ENCODE results near the gene SCRN2. TPM values are rescaled to one million over a fixed set of nuclear protein-coding genes. Genes with fewer than 3 reads are reported as not detected.

SCRN2 gene
- total RNA-seq, 1 experiment from 2014 or later, result 50.8 TPM

- TF ChIP-seq ZNF532 (CRISPR knock-in tag; IDR thresholded peaks at IDR 0.05; ENCODE audit: borderline replicate concordance) (no peak), ESRRA (CRISPR knock-in tag; IDR thresholded peaks at IDR 0.05; ENCODE audit: borderline replicate concordance) (no peak), NFATC4 (CRISPR knock-in tag; IDR thresholded peaks at IDR 0.05) (no peak), TCF7 (CRISPR knock-in tag; IDR thresholded peaks at IDR 0.05; ENCODE audit: low read depth) (no peak), ZNF219 (CRISPR knock-in tag; IDR thresholded peaks at IDR 0.05; ENCODE audit: borderline replicate concordance) (no peak), SMAD4 (CRISPR knock-in tag; IDR thresholded peaks at IDR 0.05) (no peak), PRDM15 (CRISPR knock-in tag; IDR thresholded peaks at IDR 0.05) (no peak), ATF2 (CRISPR knock-in tag; IDR thresholded peaks at IDR 0.05; ENCODE audit: borderline replicate concordance, low read depth) (no peak), MXD4 (CRISPR knock-in tag; IDR thresholded peaks at IDR 0.05; ENCODE audit: borderline replicate concordance) (no peak), GRHL2 (CRISPR knock-in tag; IDR thresholded peaks at IDR 0.05; ENCODE audit: insufficient replicate concordance, severe bottlenecking) (no peak)
These were observed 30.0 kb upstream of the SCRN2 start (continued) for GRCh38 chr17:47871048-47871447.

GRCh38 chr17:47870056-47870455 is 29.0 kb upstream of the SCRN2 start:
- H3K9me3 Mint-ChIP-seq, result no peaks in the 10 kb centered on the region
- no peaks in the 10 kb centered on the region for H3K36me3 Mint-ChIP-seq
- H3K4me1 Mint-ChIP-seq, result peaks cover 49% of the 10 kb centered on the region
- CTCF ChIA-PET, result interaction anchor here (1.1 to 8.7 kb wide), 7 partner anchors 14 to 148 kb away, joined by 3 to 94 read pairs (median 7); partner anchors contain the start of genes SCRN2 and SP6
- no peak overlapping the region for H3K4me3 Mint-ChIP-seq
- peaks cover 86% of the 10 kb centered on the region for H3K27me3 Mint-ChIP-seq (ENCODE audit: low read depth)
- POLR2A ChIA-PET, result interaction anchor here (0.5 kb wide), 1 partner anchor 21 kb away, joined by 6 read pairs; no protein-coding TSS in a partner anchor
- H3K27ac Mint-ChIP-seq, result no peak overlapping the region
- ATAC-seq (no peak), DNase-seq (ENCODE audit: low spot score) (no peak)
- no peak for TF ChIP-seq ARID4B (CRISPR knock-in tag; IDR thresholded peaks at IDR 0.05; ENCODE audit: borderline replicate concordance)
- no peak for TF ChIP-seq ZNF232 (CRISPR knock-in tag; IDR thresholded peaks at IDR 0.05)
- no peak for TF ChIP-seq CREM (CRISPR knock-in tag; IDR thresholded peaks at IDR 0.05)
- no peak for TF ChIP-seq ZNF138 (CRISPR knock-in tag; conservative IDR thresholded peaks at IDR 0.05)
- TF ChIP-seq ZMAT4 (CRISPR knock-in tag; IDR thresholded peaks at IDR 0.05), result no peak
- no peak for TF ChIP-seq ATF2 (CRISPR knock-in tag; IDR thresholded peaks at IDR 0.05; ENCODE audit: borderline replicate concordance, low read depth)
- TF ChIP-seq ZNF671 (CRISPR knock-in tag; IDR thresholded peaks at IDR 0.05), result no peak
- no peak for TF ChIP-seq SOX15 (CRISPR knock-in tag; IDR thresholded peaks at IDR 0.05)
- TF ChIP-seq SMAD3 (CRISPR knock-in tag; IDR thresholded peaks at IDR 0.05; ENCODE audit: borderline replicate concordance), result no peak
- TF ChIP-seq TP53 (CRISPR knock-in tag; IDR thresholded peaks at IDR 0.05), result no peak
- no peak for TF ChIP-seq ZBTB21 (CRISPR knock-in tag; IDR thresholded peaks at IDR 0.05; ENCODE audit: borderline replicate concordance)
- TF ChIP-seq GTF2I (CRISPR knock-in tag; conservative IDR thresholded peaks at IDR 0.05), result no peak
- no peak for TF ChIP-seq ZNF416 (CRISPR knock-in tag; IDR thresholded peaks at IDR 0.05)
